HFF-Myc (cell line): ENCODE results near the gene PPP2R3B.
"Not testable (repeated sequence)": the region's sequence is repeated elsewhere in the genome, so short reads cannot be mapped to it uniquely, and the experiment has no call there.

ENCODE experiments used
- DNase-seq: peaks from one replicate; pipeline ENCODE4 v3.0.0-alpha.2; 2011; ENCODE audit warnings: low read depth; ENCODE audit errors: extremely low read depth
- H3K4me3 ChIP-seq: replicated peaks from 2 replicates; pipeline ENCODE4 v1.5.1; 2011; ENCODE audit warnings: low read depth, mild to moderate bottlenecking, control low read depth, low read length
- CTCF ChIP-seq: IDR thresholded peaks from 2 replicates; pipeline ENCODE4 v1.5.1; 2012; ENCODE audit warnings: mild to moderate bottlenecking, low read depth, low read length, control low read depth; ENCODE audit errors: missing control alignments

PPP2R3B gene

GRCh38 chrX:387729-388128 lies 1.0 kb upstream of the PPP2R3B start:
- no peak for TF ChIP-seq CTCF
- no peak for DNase-seq
- H3K4me3 ChIP-seq = peak overlapping the region; percentile 78

- peak overlapping the region; percentile 78 for H3K4me3 ChIP-seq
- DNase-seq = no peak
- no peak for TF ChIP-seq CTCF
These were observed 404 bp downstream of the PPP2R3B start for GRCh38 chrX:386239-386767.

- not testable (repeated sequence) for DNase-seq
- peak overlapping the region; percentile 78 for H3K4me3 ChIP-seq
These were observed 971 bp downstream of the PPP2R3B start for GRCh38 chrX:385736-386135.

GRCh38 chrX:384861-385260 lies 1.8 kb downstream of the PPP2R3B start:
- no peak for DNase-seq
- no peak overlapping the region for H3K4me3 ChIP-seq
- no peak for TF ChIP-seq CTCF

- no peak for TF ChIP-seq CTCF
- DNase-seq = no peak
- H3K4me3 ChIP-seq = no peak overlapping the region
These were observed 8.3 kb downstream of the PPP2R3B start for GRCh38 chrX:378443-378842.

- not testable (repeated sequence) for H3K4me3 ChIP-seq, DNase-seq
These were observed 10.5 kb downstream of the PPP2R3B start for GRCh38 chrX:376206-376605.

- TF ChIP-seq CTCF = no peak
- no peak overlapping the region for H3K4me3 ChIP-seq
- no peak for DNase-seq
These were observed 11.3 kb downstream of the PPP2R3B start for GRCh38 chrX:375181-376036.

GRCh38 chrX:374596-374995 lies 12.1 kb downstream of the PPP2R3B start:
- peak overlapping the region; percentile 60 for H3K4me3 ChIP-seq
- no peak for DNase-seq
- TF ChIP-seq CTCF = no peak
